D721Med (cell line): ENCODE results near the gene NRXN2.

Experiments used
- DNase-seq: peaks from one replicate; pipeline ENCODE4 v3.0.0; 2011; ENCODE audit warnings: low spot score; ENCODE audit not compliant: insufficient read length
- FAIRE-seq: peaks from 2 replicates; lab custom pipeline; 2011; peaks lifted over from hg19 to GRCh38; lab: Jason Lieb, UNC
- CTCF ChIP-seq: IDR thresholded peaks from 2 replicates; pipeline ENCODE4 v1.5.1; 2012; ENCODE audit warnings: mild to moderate bottlenecking, control low read depth; ENCODE audit not compliant: insufficient read depth; ENCODE audit errors: missing control alignments

Gene NRXN2

GRCh38 chr11:64639885-64640284, 83.1 kb downstream of the NRXN2 start:
- FAIRE-seq (no peak), DNase-seq (no peak)
- TF ChIP-seq CTCF = no peak

- FAIRE-seq (no peak), DNase-seq (no peak)
- no peak for TF ChIP-seq CTCF
Measured at GRCh38 chr11:64638829-64639228, 84.2 kb downstream of the NRXN2 start.

GRCh38 chr11:64638018-64638665, 84.9 kb downstream of the NRXN2 start:
- TF ChIP-seq CTCF = no peak
- DNase-seq (peak; percentile 83), FAIRE-seq (no peak)

GRCh38 chr11:64637334-64638017, 85.5 kb downstream of the NRXN2 start:
- TF ChIP-seq CTCF = no peak
- FAIRE-seq = no peak
- no peak for DNase-seq

GRCh38 chr11:64633555-64634159, 89.3 kb downstream of the NRXN2 start:
- DNase-seq = no peak
- TF ChIP-seq CTCF = no peak
- no peak for FAIRE-seq

- FAIRE-seq (no peak), DNase-seq (peak; percentile 62)
- no peak for TF ChIP-seq CTCF
Measured at GRCh38 chr11:64632654-64633053, 90.3 kb downstream of the NRXN2 start.

GRCh38 chr11:64632237-64632636, 90.8 kb downstream of the NRXN2 start:
- FAIRE-seq (no peak), DNase-seq (no peak)
- TF ChIP-seq CTCF = no peak
